CD4-positive, alpha-beta T cell treated with Interleukin-15 for 1 hour (primary cell): ENCODE measurements around the gene ZNF484.
"Not testable (repeated sequence)": the region's sequence is repeated elsewhere in the genome, so short reads cannot be mapped to it uniquely, and the experiment has no call there.

Source experiments
- DNase-seq: peaks from one replicate; pipeline ENCODE4 v3.0.0-alpha.2; 2020

Gene ZNF484

DNA sequence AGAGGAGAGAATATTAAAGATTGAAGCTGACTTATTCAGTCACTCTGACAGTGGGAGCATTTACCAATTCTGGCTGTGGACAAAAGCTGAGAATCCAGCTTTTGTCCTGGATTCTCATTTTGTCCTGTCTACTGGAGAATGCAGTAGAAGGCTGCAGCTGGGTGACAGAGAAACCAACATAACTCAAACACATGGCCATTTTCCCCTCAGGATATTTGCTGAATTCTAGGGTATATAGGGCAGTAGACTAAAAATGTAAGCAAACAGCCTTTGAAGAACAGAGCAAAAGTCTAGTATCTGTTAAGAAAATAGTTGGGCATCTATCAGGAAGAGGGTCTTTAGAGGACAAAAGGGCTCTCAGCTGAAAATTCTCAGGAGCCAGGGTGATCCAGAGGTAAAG is 20.6 kb downstream of the ZNF484 start:
- no peak for DNase-seq

DNA sequence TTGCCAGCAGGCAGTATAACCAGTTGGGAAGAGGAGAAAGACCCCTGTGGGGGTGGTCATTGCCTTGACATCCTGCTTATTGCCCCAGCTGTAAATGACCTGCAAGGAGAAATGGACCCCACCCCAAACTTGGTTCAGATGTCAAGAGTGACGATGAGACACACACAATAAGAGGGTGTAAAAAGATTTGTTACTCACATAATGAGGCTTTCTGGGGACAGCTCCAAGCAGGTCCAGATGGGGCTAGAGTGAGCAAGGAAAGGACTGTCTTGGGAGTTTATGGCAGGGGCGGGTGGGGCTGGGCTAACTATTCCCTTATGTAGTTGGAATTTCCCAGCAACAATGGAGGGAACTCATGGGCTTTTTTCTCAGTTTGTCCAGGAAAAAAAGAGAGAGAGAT is 24.1 kb downstream of the ZNF484 start:
- DNase-seq = no peak

DNA sequence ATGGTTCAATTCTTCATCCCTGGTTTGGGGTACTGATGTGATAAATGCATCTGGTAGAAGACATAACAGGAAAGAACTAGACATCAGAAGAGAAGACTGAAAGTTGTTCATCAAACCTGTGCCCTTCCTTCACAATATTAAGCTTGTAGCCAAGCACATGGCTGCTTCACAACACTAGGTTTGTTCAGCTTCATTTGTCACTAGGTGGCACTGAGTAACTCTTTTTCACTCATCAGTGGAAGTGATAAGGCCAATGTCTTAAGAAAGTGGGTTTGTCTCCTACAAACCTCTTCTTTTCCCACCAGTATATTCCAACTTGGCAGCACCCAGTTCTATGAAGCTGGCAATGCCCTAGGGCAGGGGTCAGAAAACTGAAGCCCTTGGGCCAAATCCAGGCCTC is 26.9 kb downstream of the ZNF484 start:
- DNase-seq = no peak

DNA sequence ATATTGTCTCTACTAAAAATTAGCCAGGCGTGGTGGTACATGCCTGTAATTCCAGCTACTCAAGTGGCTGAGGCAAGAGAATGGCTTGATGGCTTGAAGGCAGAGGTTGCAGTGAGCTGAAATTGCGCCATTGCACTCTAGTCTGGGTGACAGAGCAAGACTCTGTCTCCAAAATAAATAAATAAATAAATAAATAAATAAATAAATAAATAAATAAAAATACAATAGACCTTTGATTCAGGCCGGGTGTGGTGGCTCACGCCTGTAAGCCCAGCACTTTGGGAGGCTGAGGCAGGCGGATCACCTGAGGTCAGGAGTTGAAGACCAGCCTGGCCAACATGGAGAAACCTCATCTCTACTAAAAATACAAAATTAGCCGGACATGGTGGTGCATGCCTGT is 29.1 kb downstream of the ZNF484 start:
- DNase-seq = not testable (repeated sequence)

DNA sequence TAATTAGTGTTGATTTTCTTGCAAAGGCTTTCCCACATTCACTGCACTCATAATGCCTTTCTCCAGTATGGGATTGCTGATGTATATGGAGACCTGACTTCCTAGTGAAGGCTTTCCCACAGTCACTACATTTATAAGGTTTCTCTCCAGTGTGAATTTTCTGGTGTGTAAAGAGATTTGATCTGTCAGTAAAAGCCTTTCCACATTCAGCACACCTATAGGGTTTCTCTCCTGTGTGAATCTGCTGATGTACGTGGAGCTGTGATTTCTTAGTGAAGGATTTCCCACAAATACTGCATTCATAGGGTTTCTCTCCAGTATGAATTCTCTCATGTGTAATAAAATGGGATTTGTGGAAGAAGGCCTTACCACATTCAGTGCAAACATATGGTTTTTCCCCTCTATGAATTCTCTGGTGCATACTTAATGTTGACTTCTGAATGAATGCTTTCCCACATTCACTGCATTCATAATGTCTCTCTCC is 31.1 kb downstream of the ZNF484 start:
- DNase-seq = no peak

DNA sequence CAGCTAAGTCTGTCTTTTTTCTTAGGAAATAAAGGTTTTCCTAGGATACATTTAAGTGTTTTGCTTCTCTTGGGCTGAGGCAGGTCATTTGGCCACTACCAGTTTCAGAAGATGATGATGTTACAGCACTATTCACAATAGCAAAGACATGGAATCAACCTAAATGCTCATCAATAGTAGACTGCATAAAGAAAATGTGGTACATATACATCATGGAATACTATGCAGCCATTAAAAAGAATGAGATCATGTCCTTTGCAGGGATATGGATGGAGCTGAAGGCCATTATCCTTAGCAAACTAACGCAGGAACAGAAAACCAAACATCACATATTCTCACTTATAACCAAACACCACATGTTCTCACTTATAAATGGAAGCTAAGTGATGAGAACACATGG is 39.4 kb downstream of the ZNF484 start:
- not testable (repeated sequence) for DNase-seq

DNA sequence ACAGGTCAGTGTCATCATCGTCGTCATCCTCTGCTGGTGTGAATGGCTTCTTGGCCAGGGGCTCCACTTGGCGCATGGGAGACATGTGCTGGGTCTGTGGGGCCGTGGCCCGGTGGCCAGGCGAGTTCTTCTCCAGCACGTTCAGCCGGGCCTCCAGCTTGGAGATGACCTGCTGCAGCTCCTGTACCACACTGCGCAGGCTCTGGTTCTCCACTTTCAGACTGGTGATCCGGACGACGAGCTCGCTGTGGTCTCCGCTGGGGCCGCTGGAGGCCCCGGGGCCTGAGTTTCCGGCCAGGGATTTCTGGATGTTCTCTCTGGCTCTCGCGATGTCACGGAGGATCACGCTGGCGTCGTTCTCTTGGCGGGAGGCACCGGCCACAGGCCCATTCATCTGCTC is 40.6 kb downstream of the ZNF484 start:
- DNase-seq = no peak

DNA sequence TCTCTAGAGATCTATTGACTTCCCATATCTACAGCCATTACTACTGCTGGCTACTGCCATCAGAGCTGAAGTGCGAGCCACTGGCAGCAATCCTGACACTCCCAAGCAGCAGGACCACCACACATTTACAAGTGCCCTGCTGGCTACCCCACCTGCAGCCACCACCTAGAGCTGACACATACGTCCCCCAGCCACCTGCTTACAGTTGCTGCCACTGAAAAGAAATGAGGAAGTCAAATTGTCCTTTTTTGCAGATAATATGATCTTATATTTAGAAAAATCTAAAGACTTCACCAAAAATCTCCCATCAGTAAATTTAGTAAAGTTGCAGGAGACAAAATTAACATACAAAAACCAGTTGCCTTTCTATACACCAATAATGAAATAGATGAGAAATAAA is 48.4 kb downstream of the ZNF484 start:
- no peak for DNase-seq

DNA sequence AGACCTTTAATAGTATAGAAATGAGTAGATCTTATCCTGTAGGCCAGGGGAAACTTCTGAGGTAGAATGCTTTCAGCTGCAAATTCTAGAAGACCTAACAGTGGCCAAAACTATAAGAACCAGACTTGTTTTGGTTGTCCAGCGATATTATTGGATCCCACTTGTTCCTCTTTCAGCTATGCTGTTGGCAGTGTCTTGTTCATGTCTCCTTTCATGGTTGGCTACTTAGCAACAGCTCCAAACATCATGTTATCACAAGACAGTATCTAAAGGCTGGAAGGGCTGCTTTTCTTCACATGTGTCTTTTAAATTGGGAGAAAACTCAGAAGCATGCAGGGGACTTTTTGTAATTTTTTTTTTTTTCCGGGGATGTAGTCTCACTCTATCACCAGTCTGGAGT is 52.8 kb downstream of the ZNF484 start:
- not testable (repeated sequence) for DNase-seq

DNA sequence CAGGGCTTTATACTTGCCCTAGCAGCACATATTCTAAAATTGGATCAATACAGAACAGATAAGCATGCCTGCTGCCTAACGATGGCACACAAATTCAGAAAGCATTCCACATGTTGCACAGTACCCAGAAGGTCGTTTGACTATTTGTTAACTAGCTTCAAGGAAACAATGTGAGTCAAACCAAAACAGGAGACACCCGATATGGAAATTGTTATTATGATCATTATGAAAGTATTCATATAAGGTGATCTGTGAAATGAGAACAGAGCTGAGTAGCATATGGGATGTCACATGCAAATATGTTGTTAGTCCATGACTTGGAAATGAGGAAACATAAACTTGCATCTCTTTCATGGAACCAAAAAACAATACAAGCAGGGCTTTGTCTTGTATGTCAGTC is 56.9 kb downstream of the ZNF484 start:
- no peak for DNase-seq

DNA sequence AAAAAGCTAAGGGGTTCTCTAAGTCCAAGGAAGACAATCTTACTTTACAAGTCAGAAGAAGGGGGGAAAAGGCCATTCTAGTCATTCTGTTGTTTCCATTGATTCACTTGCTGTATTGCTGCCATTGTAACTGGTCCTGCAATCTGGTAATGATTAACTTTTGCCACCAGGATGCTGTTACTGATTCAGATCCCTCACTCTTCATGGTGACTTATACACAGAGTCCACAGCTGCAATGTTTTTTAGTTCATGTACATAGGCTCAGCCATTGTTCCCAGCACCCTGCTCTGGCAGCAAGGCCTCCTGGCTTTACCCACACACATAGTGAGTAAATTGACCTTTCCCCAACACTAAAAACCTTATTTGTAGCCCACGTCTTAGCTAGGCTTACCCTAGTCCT is 57.9 kb downstream of the ZNF484 start:
- not testable (repeated sequence) for DNase-seq

DNA sequence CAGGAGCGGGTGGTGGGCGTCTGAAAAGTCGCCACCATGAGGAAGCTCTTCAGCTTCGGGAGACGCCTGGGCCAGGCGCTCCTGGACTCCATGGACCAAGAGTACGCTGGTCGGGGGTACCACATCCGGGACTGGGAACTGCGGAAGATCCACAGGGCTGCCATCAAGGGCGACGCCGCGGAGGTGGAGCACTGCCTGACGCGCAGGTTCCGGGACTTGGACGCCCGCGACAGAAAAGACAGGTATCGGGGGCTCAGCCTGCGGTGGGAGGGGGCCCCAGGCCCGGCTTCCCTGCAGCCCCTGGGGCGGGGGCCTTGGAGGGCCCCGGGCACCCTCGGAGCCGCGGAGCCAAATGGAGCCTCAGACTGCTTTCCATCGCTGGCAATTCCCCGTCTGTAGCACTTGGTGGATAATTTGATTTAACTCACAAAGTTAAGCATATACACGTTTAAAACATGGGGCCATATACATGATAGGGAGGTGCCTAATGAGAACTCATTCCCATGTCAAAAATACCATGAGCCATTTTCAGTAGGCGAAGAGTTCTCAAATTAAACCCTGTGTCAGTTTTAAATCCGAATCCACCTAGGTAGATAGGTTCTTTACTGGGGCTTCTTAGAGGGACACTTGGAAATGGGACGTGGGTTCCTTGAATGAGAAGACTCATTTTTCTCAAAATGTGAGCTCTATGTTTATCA is 68.1 kb downstream of the ZNF484 start:
- DNase-seq = not testable (repeated sequence)

DNA sequence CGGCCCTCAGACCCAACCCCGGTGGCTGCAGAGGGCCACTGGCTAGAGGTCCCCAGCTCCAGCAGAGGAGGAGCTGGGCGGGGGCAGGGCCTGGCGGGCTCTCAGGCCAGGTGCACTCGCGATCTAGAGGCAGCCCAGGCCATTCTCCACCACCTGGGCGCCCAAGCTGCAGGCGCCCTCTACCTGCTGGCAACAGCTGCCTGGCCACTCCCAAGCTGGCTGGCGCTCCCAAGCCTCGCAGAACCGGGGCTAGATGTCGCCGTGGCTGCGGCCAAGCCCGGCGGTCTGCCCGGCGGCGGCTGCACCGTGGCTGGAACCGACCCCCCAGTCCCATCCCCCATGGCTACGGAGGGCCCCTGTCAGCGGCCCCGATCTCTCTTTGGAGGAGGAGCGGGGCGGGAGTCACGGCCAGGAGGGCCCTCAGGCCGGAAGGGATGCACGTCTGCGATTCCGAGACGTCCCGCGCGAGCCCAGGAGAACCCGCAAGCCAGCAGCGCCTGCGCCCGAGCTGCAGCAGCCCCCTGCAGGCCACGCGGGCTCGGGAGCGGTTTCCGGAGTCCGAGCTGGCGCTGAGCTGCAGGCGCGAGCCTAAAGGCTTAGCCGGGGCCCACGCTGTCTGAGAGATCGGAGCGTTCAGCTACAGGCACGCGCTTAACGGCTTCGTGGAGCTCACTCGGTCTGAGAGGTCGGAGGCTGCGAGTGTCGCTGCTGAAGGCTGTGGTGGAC is 68.9 kb downstream of the ZNF484 start:
- peak; percentile 31 for DNase-seq

DNA sequence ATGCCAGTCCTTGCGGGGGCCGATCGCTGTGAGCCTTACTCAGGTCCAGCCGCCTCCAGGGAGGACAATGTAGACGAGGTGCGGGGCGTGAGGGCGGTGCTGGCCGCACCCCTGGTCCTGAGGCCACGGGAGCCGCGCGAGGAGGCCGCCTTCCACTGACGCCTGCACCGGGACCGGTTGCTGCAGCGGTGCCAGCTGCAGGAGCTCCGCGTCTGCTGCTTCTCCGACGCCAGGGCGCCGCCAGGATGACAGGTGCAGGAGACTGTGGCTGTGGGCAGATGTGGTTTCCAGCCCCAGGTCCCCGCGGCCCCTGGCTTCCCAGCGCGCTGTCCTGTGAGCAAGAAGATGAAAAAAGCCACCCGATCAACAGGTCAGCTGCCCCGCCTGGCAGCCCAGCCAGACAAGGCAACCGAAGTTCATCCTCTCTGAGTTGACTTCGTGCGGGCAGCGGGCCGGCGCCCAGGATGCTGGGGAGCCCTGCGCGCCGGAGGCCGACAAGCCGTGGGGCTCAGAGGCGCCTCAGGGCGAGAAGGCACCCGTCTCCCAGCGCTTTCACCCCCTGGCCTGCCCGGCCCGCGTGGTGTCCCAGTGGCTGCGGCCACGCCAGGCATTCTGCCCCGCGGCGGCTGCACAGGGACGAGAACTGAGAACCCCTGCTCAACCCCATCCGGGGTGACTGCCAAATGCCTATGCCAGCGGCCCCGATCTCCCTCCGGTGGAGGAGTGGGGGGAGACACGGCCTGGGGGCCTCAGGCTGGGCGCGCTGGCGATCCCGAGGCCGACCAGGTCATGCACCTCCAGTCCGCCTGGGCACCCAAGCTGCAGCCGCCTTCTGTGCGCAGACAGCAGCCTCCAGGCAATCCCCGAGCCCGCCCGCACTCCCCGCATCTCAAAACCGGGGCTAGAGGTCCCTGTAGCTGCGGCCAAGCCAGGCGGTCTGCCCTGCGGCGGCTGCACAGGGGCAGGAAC is 69.8 kb downstream of the ZNF484 start:
- DNase-seq = no peak

DNA sequence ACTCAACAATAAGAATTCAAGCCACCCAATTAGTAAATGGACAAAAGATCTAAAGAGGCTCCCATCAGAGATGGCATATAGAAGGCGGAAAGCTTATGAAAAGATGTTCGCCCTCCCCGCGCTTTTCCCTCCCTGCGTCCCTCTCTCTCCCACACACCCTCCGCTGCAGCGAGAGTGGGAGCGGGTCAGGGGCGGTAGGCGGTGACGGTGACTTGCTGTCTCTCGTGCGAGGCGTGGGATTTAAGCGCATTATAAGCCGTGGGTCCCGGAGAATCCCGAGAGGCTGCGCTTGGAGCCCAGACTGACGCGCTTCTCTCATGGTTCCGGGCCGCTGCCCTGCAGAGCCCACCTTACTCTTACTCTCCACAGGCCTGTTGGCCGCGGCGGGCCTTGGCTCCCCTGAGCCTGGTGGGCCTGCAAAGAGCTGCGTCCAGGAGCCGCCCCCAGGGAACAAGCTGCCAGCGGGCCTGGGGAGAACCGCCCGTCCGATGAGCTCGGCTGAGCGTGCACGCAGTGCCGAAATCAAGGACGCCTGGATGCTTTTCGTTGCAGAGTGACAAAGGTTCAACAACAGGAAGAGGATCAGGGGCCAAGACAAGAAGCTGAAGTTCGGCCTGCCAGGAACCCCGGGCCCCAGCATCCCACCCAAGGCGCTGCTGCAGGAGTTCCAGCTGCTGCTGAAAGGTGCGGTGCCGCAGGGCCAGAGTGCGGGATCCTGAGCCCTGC is 70.6 kb downstream of the ZNF484 start:
- no peak for DNase-seq

DNA sequence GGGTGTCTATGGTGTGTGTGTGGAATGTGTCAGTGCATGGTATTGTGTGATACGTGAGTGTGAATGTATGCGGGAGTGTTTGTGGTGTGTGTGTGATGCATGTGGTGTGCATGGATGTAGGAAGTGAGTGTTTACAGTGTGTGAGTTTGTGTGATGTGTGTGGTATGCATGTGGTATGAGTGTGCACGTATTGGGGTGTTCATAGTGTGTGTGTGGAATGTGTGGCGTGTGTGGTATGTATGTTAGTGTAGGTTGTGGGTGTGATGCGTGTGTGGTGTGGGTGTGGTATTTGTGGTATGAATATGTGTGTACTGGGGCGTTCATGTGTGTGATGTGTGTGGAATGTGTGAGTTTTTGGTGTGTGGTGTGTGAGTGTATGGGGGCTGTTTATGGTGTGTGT is 73.1 kb downstream of the ZNF484 start:
- DNase-seq = no peak

DNA sequence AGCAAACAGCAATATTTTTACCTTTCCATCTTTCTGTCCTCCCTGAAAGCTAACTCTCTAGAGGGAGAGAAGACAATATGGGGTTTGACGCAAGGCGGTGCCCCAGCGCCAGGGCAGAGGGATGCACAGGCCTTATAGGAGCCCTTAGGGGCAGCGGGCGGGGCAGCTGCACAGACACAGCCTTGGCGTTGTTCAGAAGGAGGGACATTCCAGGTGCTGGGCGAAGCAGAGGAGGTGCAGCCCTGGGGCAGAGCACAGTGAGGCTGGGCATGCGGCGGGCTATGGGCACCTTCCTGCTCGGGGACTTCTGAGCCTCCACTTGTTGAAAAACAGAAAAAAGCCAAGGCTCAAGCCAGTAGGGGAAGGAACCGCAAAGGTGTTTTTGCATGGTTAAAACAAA is 79.5 kb downstream of the ZNF484 start:
- DNase-seq = no peak

DNA sequence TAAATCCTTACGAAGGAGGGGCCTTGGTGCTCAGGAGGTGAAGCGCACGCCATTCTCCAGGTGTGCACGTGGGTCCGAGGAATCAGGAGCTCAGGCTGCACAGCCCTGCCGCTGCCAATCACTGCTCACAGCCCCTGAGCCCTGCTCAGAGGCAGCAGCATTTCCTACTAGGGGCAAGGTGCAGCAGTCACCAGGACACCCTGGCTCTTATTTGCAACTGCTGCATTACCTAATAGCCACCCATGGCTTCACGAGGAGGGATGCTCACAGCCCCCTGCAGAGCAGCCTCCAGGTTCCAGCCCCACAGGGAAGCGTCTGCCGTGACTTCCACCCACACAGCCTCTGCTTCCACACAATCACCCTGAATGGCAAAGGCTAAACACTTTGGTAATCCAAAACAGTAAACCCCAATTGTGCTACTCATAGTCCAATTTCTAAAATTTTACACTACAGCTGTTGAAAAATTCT is 81.5 kb downstream of the ZNF484 start:
- DNase-seq = not testable (repeated sequence)

DNA sequence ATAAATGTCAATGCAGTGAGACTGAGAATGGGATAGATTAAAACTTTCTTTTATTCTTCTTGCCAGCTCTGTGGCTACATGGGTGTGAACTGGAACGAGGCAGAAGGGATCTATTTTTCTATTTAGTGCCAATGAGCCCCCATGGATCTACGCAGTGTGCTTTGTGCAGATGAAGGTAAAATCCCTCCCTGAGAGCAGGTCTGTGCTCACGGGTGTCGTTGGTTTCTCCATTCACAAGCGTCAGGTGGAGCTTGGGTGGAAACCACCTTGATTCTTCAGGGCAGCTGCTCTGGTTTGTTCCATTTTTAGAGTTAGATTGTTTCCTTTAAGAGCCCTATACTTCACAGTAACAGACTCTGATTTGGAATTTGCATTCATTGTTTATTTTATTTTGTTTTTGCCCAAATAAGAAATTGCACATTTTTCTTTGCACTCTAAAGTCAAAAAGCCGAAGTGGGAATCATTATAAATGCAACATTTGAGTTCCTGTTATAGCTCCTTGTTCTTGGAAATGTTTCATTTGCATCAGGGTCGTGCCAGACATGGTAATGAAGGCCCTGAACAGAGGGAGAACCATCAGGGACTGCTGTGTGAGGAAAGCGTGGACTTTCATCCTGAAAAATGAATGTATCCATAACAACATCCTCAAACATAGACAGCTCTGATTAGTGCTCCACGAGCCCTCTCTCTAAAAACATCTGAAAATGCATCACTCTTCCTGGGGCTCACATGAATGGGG is 82.1 kb downstream of the ZNF484 start:
- DNase-seq = no peak
